Measurements from ENCODE around the gene NECTIN1. TPM values are rescaled to one million over a fixed set of nuclear protein-coding genes. Genes with fewer than 3 reads are reported as not detected.

NECTIN1 gene, protein sequence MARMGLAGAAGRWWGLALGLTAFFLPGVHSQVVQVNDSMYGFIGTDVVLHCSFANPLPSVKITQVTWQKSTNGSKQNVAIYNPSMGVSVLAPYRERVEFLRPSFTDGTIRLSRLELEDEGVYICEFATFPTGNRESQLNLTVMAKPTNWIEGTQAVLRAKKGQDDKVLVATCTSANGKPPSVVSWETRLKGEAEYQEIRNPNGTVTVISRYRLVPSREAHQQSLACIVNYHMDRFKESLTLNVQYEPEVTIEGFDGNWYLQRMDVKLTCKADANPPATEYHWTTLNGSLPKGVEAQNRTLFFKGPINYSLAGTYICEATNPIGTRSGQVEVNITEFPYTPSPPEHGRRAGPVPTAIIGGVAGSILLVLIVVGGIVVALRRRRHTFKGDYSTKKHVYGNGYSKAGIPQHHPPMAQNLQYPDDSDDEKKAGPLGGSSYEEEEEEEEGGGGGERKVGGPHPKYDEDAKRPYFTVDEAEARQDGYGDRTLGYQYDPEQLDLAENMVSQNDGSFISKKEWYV
- 1 to 10 TPM; 3.2 to 4.3 TPM for total RNA-seq

- POLR2A ChIA-PET: no interaction called here
- CTCF ChIA-PET: interaction anchor here (0.7 to 1.9 kb wide), 22 partner anchors 8 to 379 kb away, joined by 3 to 10 read pairs (median 4); no protein-coding TSS in a partner anchor
These were observed at the start of gene NECTIN1 for GRCh38 chr11:119728651-119729580. Gene NECTIN1, minus strand, starts transcription at chr11:119729200. Its CDS starts 647 bp downstream, at chr11:119728553.

- POLR2A ChIA-PET: no interaction called here
- CTCF ChIA-PET: no interaction called here
These were observed 49.6 kb upstream of the NECTIN1 start for GRCh38 chr11:119778391-119779194.

DNA sequence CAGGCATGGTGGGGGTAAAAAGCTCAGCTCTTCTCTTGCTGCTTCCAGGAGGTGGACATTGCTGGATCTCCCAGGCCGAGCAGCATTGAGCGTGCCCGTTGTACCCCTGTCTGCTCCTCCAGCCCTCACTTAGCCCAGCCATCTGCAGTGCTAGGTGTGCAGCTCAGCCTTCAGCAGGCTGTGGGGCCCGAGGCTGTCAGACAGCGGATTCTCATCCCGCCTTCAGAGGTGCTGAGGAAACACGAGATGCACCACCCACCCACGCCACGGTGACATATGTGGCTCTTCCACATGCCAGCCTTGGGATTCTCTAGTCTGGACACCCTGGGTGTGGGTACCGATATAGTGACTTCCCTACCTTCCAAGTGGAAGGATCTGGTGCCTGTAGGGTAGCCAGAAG lies 48.9 kb upstream of the NECTIN1 start:
- ChIA-PET POLR2A (no interaction called here), CTCF (no interaction called here)

DNA sequence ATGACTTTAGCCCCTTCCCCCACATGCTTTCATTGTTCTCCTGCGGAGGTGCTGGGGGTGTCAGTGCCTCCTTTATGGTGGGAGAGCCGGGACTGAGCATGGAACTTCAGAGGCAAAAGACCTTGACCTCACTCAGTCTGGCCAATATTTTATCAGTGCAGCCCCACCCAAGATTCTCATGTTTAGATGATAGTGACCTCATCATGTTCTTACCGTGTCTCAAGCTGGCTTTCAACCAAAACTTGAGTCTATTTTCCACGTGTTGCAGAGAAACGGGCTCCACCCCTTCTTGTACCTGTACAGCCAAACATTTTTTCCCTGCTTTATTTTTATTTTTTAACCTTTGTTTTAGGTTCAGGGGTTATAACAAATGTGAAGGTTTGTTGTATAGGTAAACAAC lies 47.7 kb upstream of the NECTIN1 start:
- POLR2A ChIA-PET: no interaction called here

DNA sequence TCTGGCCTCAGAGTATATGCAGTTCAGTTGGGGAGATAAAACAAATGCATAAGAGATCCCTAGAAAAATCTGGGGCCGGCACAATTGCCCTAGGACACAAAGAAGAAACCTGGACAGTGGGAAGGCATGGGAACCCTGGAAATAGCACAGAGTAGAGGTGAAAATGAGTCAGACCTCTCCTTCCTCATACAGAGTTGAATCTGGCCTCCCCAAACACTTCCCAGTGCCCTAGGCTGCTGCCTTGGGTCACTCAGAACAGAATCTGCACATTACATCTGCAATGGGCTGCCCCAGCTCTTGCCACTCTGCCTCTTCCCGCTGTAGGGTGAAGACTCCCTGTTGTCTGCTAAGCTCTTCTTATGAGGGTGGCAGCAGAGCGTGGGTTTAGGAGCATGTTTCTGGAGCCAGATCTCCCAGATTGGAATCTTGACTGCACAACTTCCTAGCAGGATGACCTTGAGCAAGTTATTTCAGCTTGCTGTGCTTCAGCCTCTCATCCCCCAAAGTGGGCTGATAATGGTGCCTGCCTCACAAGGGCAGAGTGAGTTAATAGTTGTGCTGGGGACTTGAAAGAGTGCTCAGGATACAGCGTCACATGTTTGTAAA lies 47.1 kb upstream of the NECTIN1 start:
- POLR2A ChIA-PET: no interaction called here
- CTCF ChIA-PET: no interaction called here

More for the DNA sequence above, 47.7 kb upstream of the NECTIN1 start:
- CTCF ChIA-PET: no interaction called here

DNA sequence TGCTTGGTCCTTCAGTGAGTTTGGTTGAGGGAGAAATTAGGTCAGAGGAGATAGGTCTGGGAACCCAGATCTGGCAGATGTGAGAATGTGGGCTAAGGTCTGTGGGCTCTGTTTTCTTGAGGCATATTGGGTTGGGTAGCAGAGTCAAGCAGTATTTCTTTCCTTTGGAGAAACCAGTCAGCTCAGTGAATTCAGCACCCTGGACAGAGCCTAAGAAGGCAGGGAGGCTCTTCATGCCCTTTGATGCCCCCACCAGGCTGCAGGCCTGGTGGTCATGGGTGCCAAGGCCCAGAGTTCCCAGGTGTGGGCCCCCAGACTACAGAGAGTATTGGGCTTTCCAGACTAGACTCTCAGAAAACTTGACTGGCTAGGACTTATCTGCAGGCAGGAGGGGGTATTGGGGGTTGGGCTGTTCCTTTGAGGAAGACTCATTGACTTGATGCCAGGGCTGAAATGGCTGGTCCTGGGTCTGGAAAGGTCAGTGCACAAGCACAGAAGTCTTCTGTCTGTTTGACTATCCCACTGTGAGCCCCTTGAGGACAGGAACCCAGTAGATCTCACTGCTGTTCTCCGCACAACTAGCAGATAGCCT lies 45.3 kb upstream of the NECTIN1 start:
- ChIA-PET POLR2A (no interaction called here), CTCF (no interaction called here)

- ChIA-PET POLR2A (no interaction called here), CTCF (interaction anchor here (1.0 kb wide), 1 partner anchor 15 kb away, joined by 5 read pairs; no protein-coding TSS in a partner anchor)
These were observed 43.8 kb upstream of the NECTIN1 start for GRCh38 chr11:119772641-119773415.

DNA sequence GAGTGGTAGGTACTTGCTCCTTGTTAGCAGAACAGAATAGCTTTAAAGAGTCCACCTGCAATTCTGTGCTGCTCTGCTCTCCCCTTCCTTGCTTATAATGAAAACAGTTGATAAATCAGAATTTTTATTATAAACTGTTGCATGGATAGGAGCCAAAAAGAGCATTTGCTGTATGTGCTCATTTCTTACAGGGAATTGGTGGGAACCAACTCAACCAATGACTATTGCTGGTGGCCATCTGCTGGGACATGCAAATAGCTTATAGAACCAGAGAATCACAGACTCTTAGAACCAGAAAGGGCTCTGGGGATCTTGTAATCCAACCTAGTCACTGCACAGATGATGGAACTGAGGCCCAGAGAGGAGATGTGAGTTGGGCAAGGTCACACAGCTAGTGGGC lies 43.1 kb upstream of the NECTIN1 start:
- CTCF ChIA-PET: no interaction called here
- POLR2A ChIA-PET: no interaction called here

DNA sequence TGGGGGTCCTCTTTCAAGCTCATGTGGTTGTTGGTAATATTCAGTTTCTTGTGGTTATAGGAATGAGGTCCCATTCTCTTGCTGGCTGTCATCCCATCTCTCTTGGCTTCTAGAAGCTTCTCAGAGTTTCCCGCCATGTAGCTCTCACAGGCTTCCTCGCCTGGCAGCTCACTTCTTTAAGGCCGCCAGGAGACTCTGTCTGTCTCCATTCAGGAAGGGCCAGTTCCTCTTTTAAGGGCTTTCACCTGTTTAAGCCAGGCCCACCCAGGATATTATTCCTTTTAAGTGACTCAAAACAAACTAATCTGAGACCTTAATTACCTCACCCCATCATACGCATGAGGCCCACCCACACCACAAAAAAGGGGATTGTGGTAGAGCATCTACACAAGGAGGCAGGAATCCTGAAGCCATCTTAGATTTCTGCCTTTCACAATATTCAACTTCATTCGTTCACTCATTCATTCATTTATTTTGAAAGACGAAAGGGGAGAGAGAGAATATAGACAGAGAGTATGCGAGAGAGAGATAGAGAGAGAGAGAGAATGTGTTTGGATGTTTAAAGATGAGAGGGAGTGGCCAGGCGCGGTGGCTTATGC lies 42.3 kb upstream of the NECTIN1 start:
- ChIA-PET POLR2A (no interaction called here), CTCF (no interaction called here)

- CTCF ChIA-PET: no interaction called here
- POLR2A ChIA-PET: no interaction called here
These were observed 36.6 kb upstream of the NECTIN1 start for GRCh38 chr11:119765628-119766027.

- ChIA-PET POLR2A (no interaction called here), CTCF (no interaction called here)
These were observed 35.3 kb upstream of the NECTIN1 start for GRCh38 chr11:119764108-119764868.

GRCh38 chr11:119763071-119763728 lies 34.2 kb upstream of the NECTIN1 start:
- ChIA-PET POLR2A (no interaction called here), CTCF (no interaction called here)

- CTCF ChIA-PET: no interaction called here
These were observed 30.9 kb upstream of the NECTIN1 start for GRCh38 chr11:119759747-119760412.

GRCh38 chr11:119759324-119759723 lies 30.3 kb upstream of the NECTIN1 start:
- POLR2A ChIA-PET: no interaction called here
- CTCF ChIA-PET: no interaction called here

More at GRCh38 chr11:119759747-119760412, 30.9 kb upstream of the NECTIN1 start:
- POLR2A ChIA-PET: no interaction called here

DNA sequence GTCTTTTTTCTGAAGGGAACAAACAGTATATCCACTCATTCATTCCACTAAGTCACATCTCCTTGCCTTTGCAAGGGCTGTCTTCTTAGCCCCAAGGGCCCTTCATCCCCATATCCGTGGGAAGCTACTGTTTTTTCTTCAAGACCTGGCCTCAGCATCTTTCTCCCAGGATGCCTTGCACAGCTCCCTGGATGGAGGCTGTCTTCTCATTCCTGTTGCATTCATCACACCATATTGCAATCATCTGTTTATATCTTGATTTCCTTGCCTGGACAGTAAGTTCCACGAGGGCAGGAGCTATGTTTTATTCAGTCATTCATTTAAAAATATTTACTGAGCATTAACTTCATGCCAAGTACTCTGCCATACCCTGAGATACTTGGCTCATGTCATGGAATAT lies 29.3 kb upstream of the NECTIN1 start:
- POLR2A ChIA-PET: no interaction called here
- CTCF ChIA-PET: interaction anchor here (0.9 kb wide), 1 partner anchor 15 kb away, joined by 5 read pairs; no protein-coding TSS in a partner anchor

DNA sequence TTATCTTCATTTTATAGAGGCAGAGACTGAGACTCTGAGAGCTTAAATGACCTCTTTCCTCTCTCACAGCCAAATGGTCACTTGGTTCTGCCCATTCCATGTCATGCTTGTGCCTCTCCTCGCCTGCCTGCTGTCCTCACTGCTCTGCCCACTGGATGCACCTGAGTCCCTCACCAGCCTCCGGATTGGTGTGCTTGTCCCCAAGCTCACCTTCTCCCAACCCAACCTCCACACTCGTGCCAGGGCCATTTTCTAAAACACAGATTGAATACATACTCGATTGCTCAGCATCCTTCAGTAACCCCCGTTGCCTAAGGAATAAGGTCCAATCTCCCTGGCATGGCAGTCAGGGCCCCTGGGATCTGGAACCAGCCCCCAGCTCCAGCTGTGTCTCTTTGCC lies 28.4 kb upstream of the NECTIN1 start:
- CTCF ChIA-PET: no interaction called here

More for the DNA sequence above, 28.4 kb upstream of the NECTIN1 start:
- POLR2A ChIA-PET: no interaction called here
